NCI-H510A treated with DMSO at 0.1 percent for 48 hours (cell line): ENCODE measurements around the gene PAFAH1B2.

ENCODE experiments used
- DNase-seq: peaks from one replicate; lab custom pipeline; 2025; lab: John Stamatoyannopoulos, UW

Gene PAFAH1B2

GRCh38 chr11:117188620-117189081 lies 44.6 kb downstream of the PAFAH1B2 start:
- no peak for DNase-seq

- no peak for DNase-seq
These were observed 45.3 kb downstream of the PAFAH1B2 start for GRCh38 chr11:117189191-117189940.

GRCh38 chr11:117189941-117190544 lies 46.0 kb downstream of the PAFAH1B2 start:
- no peak for DNase-seq

- no peak for DNase-seq
These were observed 47.8 kb downstream of the PAFAH1B2 start for GRCh38 chr11:117191680-117192400.

- no peak for DNase-seq
These were observed 48.4 kb downstream of the PAFAH1B2 start for GRCh38 chr11:117192401-117192875.

GRCh38 chr11:117193130-117194020 lies 49.3 kb downstream of the PAFAH1B2 start:
- no peak for DNase-seq

GRCh38 chr11:117194267-117194666 lies 50.2 kb downstream of the PAFAH1B2 start:
- no peak for DNase-seq

GRCh38 chr11:117195258-117195657 lies 51.2 kb downstream of the PAFAH1B2 start:
- DNase-seq, result no peak

GRCh38 chr11:117195761-117196160 lies 51.7 kb downstream of the PAFAH1B2 start:
- DNase-seq, result no peak

- DNase-seq, result no peak
These were observed 52.9 kb downstream of the PAFAH1B2 start for GRCh38 chr11:117197006-117197405.

GRCh38 chr11:117197516-117198456 lies 53.7 kb downstream of the PAFAH1B2 start:
- DNase-seq, result no peak

GRCh38 chr11:117198613-117199012 lies 54.5 kb downstream of the PAFAH1B2 start:
- DNase-seq, result no peak

- no peak for DNase-seq
These were observed 55.2 kb downstream of the PAFAH1B2 start, which contains the start of gene TAGLN for GRCh38 chr11:117199053-117199915. TSS of gene TAGLN (plus strand) at chr11:117199370. CDS start at chr11:117203014, 3,644 bp downstream.

GRCh38 chr11:117199916-117200812 lies 56.1 kb downstream of the PAFAH1B2 start:
- DNase-seq, result no peak

GRCh38 chr11:117200813-117201657 lies 56.9 kb downstream of the PAFAH1B2 start:
- no peak for DNase-seq

GRCh38 chr11:117201658-117202305 lies 57.7 kb downstream of the PAFAH1B2 start:
- no peak for DNase-seq
